Testis (tissue), 2 donors: ENCODE data around the gene SPRED1.

Experiments
- POLR2A ChIP-seq: fragments of 450-650 bp; IDR thresholded peaks from one replicate; pipeline ENCODE4 v1.6.1; 2017; ENCODE audit warnings: antibody characterized with exemption, mild to moderate bottlenecking, moderate library complexity
- TF ChIP-seq, protein P1 (sequence below), 3 experiments: fragments of 450-650 bp in 2 of 3; fragments of 200-600 bp in 1 of 3; sonication (generic) in 1 of 3; IDR thresholded peaks; one replicate each; pipeline ENCODE4 v1.5.1; 2016 to 2019; ENCODE audit warnings: antibody characterized with exemption in 3 of 3, mild to moderate bottlenecking in 2 of 3, moderate library complexity in 1 of 3

- TF ChIP-seq, protein P1, sequence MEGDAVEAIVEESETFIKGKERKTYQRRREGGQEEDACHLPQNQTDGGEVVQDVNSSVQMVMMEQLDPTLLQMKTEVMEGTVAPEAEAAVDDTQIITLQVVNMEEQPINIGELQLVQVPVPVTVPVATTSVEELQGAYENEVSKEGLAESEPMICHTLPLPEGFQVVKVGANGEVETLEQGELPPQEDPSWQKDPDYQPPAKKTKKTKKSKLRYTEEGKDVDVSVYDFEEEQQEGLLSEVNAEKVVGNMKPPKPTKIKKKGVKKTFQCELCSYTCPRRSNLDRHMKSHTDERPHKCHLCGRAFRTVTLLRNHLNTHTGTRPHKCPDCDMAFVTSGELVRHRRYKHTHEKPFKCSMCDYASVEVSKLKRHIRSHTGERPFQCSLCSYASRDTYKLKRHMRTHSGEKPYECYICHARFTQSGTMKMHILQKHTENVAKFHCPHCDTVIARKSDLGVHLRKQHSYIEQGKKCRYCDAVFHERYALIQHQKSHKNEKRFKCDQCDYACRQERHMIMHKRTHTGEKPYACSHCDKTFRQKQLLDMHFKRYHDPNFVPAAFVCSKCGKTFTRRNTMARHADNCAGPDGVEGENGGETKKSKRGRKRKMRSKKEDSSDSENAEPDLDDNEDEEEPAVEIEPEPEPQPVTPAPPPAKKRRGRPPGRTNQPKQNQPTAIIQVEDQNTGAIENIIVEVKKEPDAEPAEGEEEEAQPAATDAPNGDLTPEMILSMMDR (IDR thresholded peaks at IDR 0.05), result no peak
- no peak for TF ChIP-seq POLR2A
Measured at GRCh38 chr15:38325648-38325990, 73.0 kb downstream of the SPRED1 start.
